CD14-positive monocyte (primary cell): Measurements from ENCODE around the gene PNPLA3. TPM values are rescaled to one million over a fixed set of nuclear protein-coding genes. Genes with fewer than 3 reads are reported as not detected.

Experiments used
- DNase-seq, 3 donors: peaks; one replicate each; pipeline ENCODE4 v3.0.0-alpha.2; 2011 to 2022
- H2AFZ ChIP-seq: 2 replicates; pipeline ENCODE4 v1.6.0; 2012; ENCODE audit warnings: mild to moderate bottlenecking, low read depth, low read length, inconsistent platforms; ENCODE audit not compliant: insufficient read depth, poor library complexity, severe bottlenecking
- H3K27ac ChIP-seq, 2 donors: 1 replicate in 1 of 2; 2 replicates in 1 of 2; pipeline ENCODE4 v1.5.1; 2012 to 2013; ENCODE audit warnings: low read length in 2 of 2, control low read depth in 1 of 2, inconsistent platforms in 1 of 2, low read depth in 1 of 2, mild to moderate bottlenecking in 1 of 2
- H3K27me3 ChIP-seq, 2 donors: one replicate each; pipeline versions ENCODE4 v1.6.0 to v1.6.1; 2011 to 2013; ENCODE audit warnings: low read length in 2 of 2; ENCODE audit not compliant: control insufficient read depth in 2 of 2, insufficient read depth in 2 of 2
- H3K36me3 ChIP-seq, 2 donors: replicated peaks in 1 of 2; 1 replicate in 1 of 2; 2 replicates in 1 of 2; pipeline versions ENCODE4 v1.5.1 to v1.6.1; 2012 to 2013; ENCODE audit warnings: low read length in 2 of 2, control low read depth in 1 of 2, inconsistent platforms in 1 of 2, mild to moderate bottlenecking in 1 of 2; ENCODE audit not compliant: insufficient read depth in 2 of 2, control insufficient read depth in 1 of 2
- H3K4me1 ChIP-seq, 2 donors: 1 replicate in 1 of 2; 2 replicates in 1 of 2; pipeline versions ENCODE4 v1.5.1 to v1.6.1; 2012 to 2013; ENCODE audit warnings: low read length in 2 of 2, control low read depth in 1 of 2, inconsistent platforms in 1 of 2, mild to moderate bottlenecking in 1 of 2, moderate library complexity in 1 of 2; ENCODE audit not compliant: insufficient read depth in 2 of 2, control insufficient read depth in 1 of 2
- H3K4me2 ChIP-seq: replicated peaks from 2 replicates; pipeline ENCODE3; 2012; ENCODE audit warnings: low read length, moderate library complexity, mild to moderate bottlenecking; ENCODE audit not compliant: poor library complexity, severe bottlenecking; ENCODE audit errors: extremely low read depth
- H3K4me3 ChIP-seq, 3 experiments: fragments of 200-600 bp in 1 of 3; sonication (generic) in 1 of 3; replicated peaks in 1 of 3; 1 replicate in 2 of 3; 2 replicates in 1 of 3; pipeline ENCODE4 v1.5.1; 2011 to 2013; ENCODE audit warnings: low read length in 3 of 3, mild to moderate bottlenecking in 3 of 3, control low read depth in 2 of 3, low read depth in 2 of 3, inconsistent platforms in 1 of 3, moderate library complexity in 1 of 3
- H3K79me2 ChIP-seq: 2 replicates; pipeline ENCODE4 v1.6.0; 2012; ENCODE audit warnings: mild to moderate bottlenecking, control low read depth, inconsistent platforms, low read length, moderate library complexity; ENCODE audit not compliant: insufficient read depth
- H3K9ac ChIP-seq: 2 replicates; pipeline ENCODE4 v1.6.0; 2017; ENCODE audit warnings: low read length, mild to moderate bottlenecking; ENCODE audit not compliant: insufficient read depth, poor library complexity, severe bottlenecking
- H3K9me3 ChIP-seq, 2 donors: replicated peaks in 1 of 2; 1 replicate in 1 of 2; 2 replicates in 1 of 2; pipeline versions ENCODE4 v1.5.1 to v1.6.1; 2012 to 2013; ENCODE audit warnings: low read length in 2 of 2, control low read depth in 1 of 2; ENCODE audit not compliant: control insufficient read depth in 1 of 2, insufficient read depth in 1 of 2
- H4K20me1 ChIP-seq: 2 replicates; pipeline ENCODE4 v1.6.0; 2012; ENCODE audit warnings: mild to moderate bottlenecking, low read length, control low read depth, moderate library complexity; ENCODE audit not compliant: insufficient read depth
- H3K27ac Mint-ChIP-seq, 7 donors: one replicate each; pipeline ENCODE4 v1.8.0; 2020; ENCODE audit warnings: mild to moderate bottlenecking in 7 of 7, mixed read lengths in 7 of 7, moderate library complexity in 6 of 7, inconsistent platforms in 2 of 7
- H3K27me3 Mint-ChIP-seq, 3 donors: one replicate each; pipeline ENCODE4 v1.8.0; 2021 to 2022; ENCODE audit warnings: low read depth in 3 of 3, mild to moderate bottlenecking in 3 of 3, mixed read lengths in 3 of 3, moderate library complexity in 3 of 3, inconsistent platforms in 1 of 3
- H3K36me3 Mint-ChIP-seq, 2 donors: one replicate each; pipeline ENCODE4 v1.8.0; 2020; ENCODE audit warnings: mixed read lengths in 2 of 2, inconsistent platforms in 1 of 2, mild to moderate bottlenecking in 1 of 2
- H3K4me1 Mint-ChIP-seq: one replicate; pipeline ENCODE4 v1.8.0; 2020; ENCODE audit warnings: mild to moderate bottlenecking, mixed read lengths
- H3K4me3 Mint-ChIP-seq, 2 donors: one replicate each; pipeline ENCODE4 v1.8.0; 2020; ENCODE audit warnings: mild to moderate bottlenecking in 2 of 2, mixed read lengths in 2 of 2, moderate library complexity in 1 of 2
- H3K9me3 Mint-ChIP-seq, 7 donors: one replicate each; pipeline ENCODE4 v1.8.0; 2020 to 2022; ENCODE audit warnings: mixed read lengths in 7 of 7, mild to moderate bottlenecking in 6 of 7, moderate library complexity in 6 of 7, inconsistent platforms in 2 of 7
- WGBS: methylation state at CpG from one replicate; pipeline ENCODE4 v1.1.5; 2013; ENCODE audit warnings: missing lambda C conversion rate; ENCODE audit not compliant: insufficient coverage; 5-methylcytosine and 5-hydroxymethylcytosine counted together
- intact Hi-C, 2 donors: fragments of 100-400 bp; cut with micrococcal nuclease; formaldehyde crosslinking; loops; one replicate each; pipeline versions ENCODE4 v1.15.0 to v1.15.1; 2023
- polyA plus RNA-seq, 3 donors: library from polyadenylated mRNA; depleted of rRNA in 1 of 3; unstranded in 2 of 3; stranded (reverse) in 1 of 3; fragments of 300-500 nt in 2 of 3; fragments of >200 nt in 1 of 3; fragmentation: Illumina TruSeq in 2 of 3; gene quantifications; 1 replicate in 2 of 3; 2 replicates in 1 of 3; pipeline ENCODE4 v1.2.3, GENCODE V29; 2012 to 2021
- TF ChIP-seq, protein P1 (sequence below): fragments of 200-600 bp; IDR thresholded peaks from one replicate; pipeline ENCODE4 v1.8.0; 2022; ENCODE audit warnings: antibody characterized with exemption, mild to moderate bottlenecking

Gene PNPLA3
- polyA plus RNA-seq, 3 donors, result not detected

GRCh38 chr22:43895986-43896645 lies 27.5 kb upstream of the PNPLA3 start:
- Histone ChIP-seq H3K4me3 (no peak overlapping the region), H3K27me3 (peaks cover 4 to 24% of the 10 kb centered on the region in 2 donors), H3K9me3 (no peaks in the 10 kb centered on the region), H3K79me2 (no peaks in the 10 kb centered on the region), H3K9ac (no peak overlapping the region), H4K20me1 (no peaks in the 10 kb centered on the region), H3K4me2 (no peak overlapping the region), H3K36me3 (no peaks in the 10 kb centered on the region), H3K27ac (no peak overlapping the region), H2AFZ (no peak overlapping the region), H3K4me1 (no peaks in the 10 kb centered on the region)
- H3K36me3 Mint-ChIP-seq, result no peaks in the 10 kb centered on the region
- no peaks in the 10 kb centered on the region for H3K4me1 Mint-ChIP-seq
- H3K9me3 Mint-ChIP-seq, result peaks cover 0 to 3% (median 0%) of the 10 kb centered on the region in 7 donors
- TF ChIP-seq, protein P1, sequence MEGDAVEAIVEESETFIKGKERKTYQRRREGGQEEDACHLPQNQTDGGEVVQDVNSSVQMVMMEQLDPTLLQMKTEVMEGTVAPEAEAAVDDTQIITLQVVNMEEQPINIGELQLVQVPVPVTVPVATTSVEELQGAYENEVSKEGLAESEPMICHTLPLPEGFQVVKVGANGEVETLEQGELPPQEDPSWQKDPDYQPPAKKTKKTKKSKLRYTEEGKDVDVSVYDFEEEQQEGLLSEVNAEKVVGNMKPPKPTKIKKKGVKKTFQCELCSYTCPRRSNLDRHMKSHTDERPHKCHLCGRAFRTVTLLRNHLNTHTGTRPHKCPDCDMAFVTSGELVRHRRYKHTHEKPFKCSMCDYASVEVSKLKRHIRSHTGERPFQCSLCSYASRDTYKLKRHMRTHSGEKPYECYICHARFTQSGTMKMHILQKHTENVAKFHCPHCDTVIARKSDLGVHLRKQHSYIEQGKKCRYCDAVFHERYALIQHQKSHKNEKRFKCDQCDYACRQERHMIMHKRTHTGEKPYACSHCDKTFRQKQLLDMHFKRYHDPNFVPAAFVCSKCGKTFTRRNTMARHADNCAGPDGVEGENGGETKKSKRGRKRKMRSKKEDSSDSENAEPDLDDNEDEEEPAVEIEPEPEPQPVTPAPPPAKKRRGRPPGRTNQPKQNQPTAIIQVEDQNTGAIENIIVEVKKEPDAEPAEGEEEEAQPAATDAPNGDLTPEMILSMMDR, result no peak
- no peak overlapping the region for H3K27ac Mint-ChIP-seq
- no peak for DNase-seq
- H3K27me3 Mint-ChIP-seq, result peaks cover 30 to 34% (median 31%) of the 10 kb centered on the region in 3 donors
- 63% methylated on average over 6 of the region's 11 CpGs for WGBS
- H3K4me3 Mint-ChIP-seq, result no peak overlapping the region
- intact Hi-C loops, result no loop called here

DNA sequence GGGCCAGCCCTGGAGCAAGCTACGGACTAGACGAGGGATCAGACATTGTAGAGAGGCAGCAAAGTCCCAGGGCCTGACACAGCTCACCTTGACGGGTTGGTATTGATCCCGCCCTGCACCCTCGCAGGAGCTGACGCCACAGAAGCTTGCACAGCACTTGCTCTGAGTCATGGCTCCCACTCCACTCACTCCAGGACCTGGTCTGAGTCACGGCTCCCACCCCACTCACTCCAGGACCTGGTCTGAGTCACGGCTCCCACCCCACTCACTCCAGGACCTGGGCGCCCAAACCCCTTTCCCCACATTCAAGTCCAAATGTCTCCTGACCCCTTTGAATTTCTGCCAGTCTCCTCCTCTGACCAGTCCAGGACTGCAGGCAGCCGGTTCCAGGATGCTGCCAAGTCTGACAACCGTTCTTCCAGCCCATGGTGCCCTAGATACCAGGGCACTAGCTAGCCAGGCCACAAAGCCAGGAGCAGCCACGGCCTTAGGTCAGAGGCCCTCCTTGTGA lies 25.8 kb upstream of the PNPLA3 start:
- no peaks in the 10 kb centered on the region for H3K36me3 ChIP-seq
- no peak overlapping the region for H3K27ac ChIP-seq
- Mint-ChIP-seq H3K4me1 (no peaks in the 10 kb centered on the region), H3K9me3 (no peaks in the 10 kb centered on the region), H3K27me3 (peaks cover 16 to 22% (median 18%) of the 10 kb centered on the region in 3 donors), H3K36me3 (no peaks in the 10 kb centered on the region), H3K27ac (no peak overlapping the region), H3K4me3 (no peak overlapping the region)
- intact Hi-C loops, result no loop called here
- WGBS, result 82% methylated on average over 12 of the region's 12 CpGs
- H3K4me2 ChIP-seq, result no peak overlapping the region
- H3K9me3 ChIP-seq, result no peaks in the 10 kb centered on the region
- no peak overlapping the region for H2AFZ ChIP-seq
- TF ChIP-seq, protein P1, result no peak
- no peak overlapping the region for H3K4me3 ChIP-seq
- H3K27me3 ChIP-seq, result peaks cover 0 to 9% of the 10 kb centered on the region in 2 donors
- no peaks in the 10 kb centered on the region for H3K4me1 ChIP-seq
- no peak for DNase-seq
- H3K9ac ChIP-seq, result no peak overlapping the region
- H3K79me2 ChIP-seq, result no peaks in the 10 kb centered on the region
- no peaks in the 10 kb centered on the region for H4K20me1 ChIP-seq
